HUES48 (cell line): ENCODE results near the gene OTUB2.

ENCODE experiments used
- H3K27ac ChIP-seq: one replicate; pipeline ENCODE4 v1.7.0; 2013; ENCODE audit warnings: low read depth, low read length, inconsistent platforms
- H3K27me3 ChIP-seq: 2 replicates; pipeline ENCODE4 v1.6.1; 2013; ENCODE audit warnings: mild to moderate bottlenecking, low read length; ENCODE audit not compliant: control insufficient read depth, insufficient read depth
- H3K36me3 ChIP-seq: 2 replicates; pipeline ENCODE4 v1.6.1; 2013; ENCODE audit warnings: low read length; ENCODE audit not compliant: control insufficient read depth, insufficient read depth
- H3K4me1 ChIP-seq: 2 replicates; pipeline ENCODE4 v1.6.1; 2013; ENCODE audit warnings: mild to moderate bottlenecking, low read length; ENCODE audit not compliant: control insufficient read depth, insufficient read depth
- H3K4me3 ChIP-seq: 2 replicates; pipeline ENCODE4 v1.5.1; 2013; ENCODE audit warnings: mild to moderate bottlenecking, low read depth, low read length
- H3K9ac ChIP-seq: 2 replicates; pipeline ENCODE4 v1.6.1; 2013; ENCODE audit warnings: mild to moderate bottlenecking, low read depth, low read length, moderate library complexity
- H3K9me3 ChIP-seq: 2 replicates; pipeline ENCODE4 v1.6.1; 2013; ENCODE audit warnings: low read length; ENCODE audit not compliant: control insufficient read depth, insufficient read depth

Gene OTUB2

DNA sequence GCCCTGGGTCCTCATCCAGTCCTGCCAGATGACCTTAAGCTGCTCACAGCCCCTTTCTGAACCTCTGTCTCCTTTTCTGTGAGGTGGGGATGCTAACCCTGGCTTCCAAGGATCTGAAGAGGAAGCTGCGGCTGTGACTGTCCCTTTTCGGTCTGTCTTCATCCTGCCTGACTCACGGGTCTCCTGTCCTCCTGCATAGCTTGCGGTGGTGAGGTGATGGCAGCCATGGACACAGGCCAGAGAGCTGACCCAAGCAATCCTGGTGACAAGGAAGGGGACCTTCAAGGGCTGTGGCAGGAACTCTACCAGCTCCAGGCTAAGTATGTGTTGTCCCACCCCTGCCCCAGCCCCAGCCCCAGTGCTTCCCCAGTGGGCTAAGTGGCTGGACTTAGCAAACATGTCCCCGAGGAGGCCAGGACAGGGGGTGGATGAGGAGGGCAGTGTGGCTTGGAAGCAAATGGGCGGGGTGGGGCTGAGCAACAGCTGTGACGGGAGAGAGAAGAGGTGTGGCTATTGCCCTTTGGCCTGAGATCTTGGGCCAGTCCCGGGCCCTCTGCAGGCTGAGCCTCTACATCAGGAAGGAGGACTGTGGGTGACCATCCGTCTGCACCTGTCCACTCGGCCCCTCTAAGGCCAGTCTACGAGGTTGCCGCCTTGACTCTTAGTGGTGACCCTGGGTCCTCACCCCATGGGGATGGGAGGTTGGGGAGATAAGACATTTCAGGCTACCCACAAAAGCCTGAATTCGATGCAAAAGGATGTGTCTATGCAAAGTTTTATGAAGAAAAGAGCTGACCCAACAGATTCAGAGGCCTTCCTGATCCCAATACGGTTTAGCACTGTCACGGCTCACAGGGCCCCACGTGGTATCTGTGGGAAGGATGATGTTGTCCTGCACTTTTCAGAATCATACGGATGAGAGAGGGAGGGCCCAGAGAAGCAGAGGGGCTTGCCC lies 27.9 kb upstream of the OTUB2 start:
- Histone ChIP-seq H3K9me3 (no peaks in the 10 kb centered on the region), H3K27ac (no peak overlapping the region), H3K4me1 (no peaks in the 10 kb centered on the region), H3K27me3 (peaks cover 4% of the 10 kb centered on the region; the same call in 1 of the 2 replicates), H3K9ac (no peak overlapping the region), H3K36me3 (no peaks in the 10 kb centered on the region), H3K4me3 (no peak overlapping the region)

DNA sequence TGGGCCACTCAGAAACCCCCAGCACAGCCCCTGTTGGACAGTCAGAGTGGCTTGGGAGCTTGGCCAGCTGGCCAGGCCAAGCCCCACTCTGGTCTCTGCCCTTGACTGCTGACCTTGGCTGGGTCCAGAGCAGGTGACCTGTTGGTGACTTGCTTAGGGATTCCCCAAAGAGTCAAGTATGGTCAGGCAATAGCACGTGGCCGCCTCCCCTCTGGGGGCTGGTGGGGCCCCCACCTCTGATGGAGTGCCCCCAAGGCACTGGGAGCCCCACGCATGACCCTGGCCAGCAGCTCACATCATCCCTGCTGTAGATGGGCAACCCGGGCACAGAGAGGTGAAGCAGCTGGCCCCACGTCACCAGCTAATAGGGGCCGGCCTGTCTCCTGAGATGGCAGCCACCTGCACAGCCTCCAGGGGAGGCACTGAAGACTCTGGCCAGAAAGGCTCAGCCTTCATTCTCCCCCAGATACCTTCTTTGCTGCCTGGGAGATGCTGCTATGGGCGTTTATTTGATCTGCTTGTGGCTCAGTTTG lies 27.2 kb upstream of the OTUB2 start:
- Histone ChIP-seq H3K36me3 (no peaks in the 10 kb centered on the region), H3K4me1 (no peaks in the 10 kb centered on the region), H3K9ac (no peak overlapping the region), H3K27me3 (peaks cover 4% of the 10 kb centered on the region; the same call in 1 of the 2 replicates), H3K27ac (no peak overlapping the region), H3K4me3 (no peak overlapping the region), H3K9me3 (no peaks in the 10 kb centered on the region)

DNA sequence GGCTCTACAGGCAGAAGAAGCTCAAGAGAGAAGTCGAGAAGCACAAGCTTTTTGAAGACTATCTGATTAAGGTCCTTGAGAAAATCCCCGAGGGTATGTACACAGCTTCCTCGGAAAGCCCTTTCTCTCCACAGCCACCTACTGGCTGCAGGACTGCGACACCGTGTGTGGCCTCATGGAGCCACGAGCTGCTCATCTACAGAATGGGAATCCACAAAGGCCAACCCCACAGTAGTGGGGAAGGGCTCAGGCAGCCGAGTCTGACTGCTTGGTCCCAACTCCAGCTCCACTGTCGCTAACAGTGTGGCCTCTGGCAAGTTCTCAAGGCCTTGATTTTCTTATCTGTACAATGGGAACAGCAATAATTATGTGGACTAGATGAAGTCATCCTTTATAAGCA lies 26.6 kb upstream of the OTUB2 start:
- Histone ChIP-seq H3K4me1 (no peaks in the 10 kb centered on the region), H3K27ac (no peak overlapping the region), H3K9ac (no peak overlapping the region), H3K4me3 (no peak overlapping the region), H3K9me3 (no peaks in the 10 kb centered on the region), H3K27me3 (peaks cover 4% of the 10 kb centered on the region; the same call in 1 of the 2 replicates), H3K36me3 (no peaks in the 10 kb centered on the region)

- Histone ChIP-seq H3K4me3 (no peak overlapping the region), H3K4me1 (no peaks in the 10 kb centered on the region), H3K27me3 (peaks cover 4% of the 10 kb centered on the region; the same call in 1 of the 2 replicates), H3K36me3 (no peaks in the 10 kb centered on the region), H3K9me3 (no peaks in the 10 kb centered on the region), H3K27ac (no peak overlapping the region), H3K9ac (no peak overlapping the region)
Measured at GRCh38 chr14:94000267-94000666, 25.9 kb upstream of the OTUB2 start.

DNA sequence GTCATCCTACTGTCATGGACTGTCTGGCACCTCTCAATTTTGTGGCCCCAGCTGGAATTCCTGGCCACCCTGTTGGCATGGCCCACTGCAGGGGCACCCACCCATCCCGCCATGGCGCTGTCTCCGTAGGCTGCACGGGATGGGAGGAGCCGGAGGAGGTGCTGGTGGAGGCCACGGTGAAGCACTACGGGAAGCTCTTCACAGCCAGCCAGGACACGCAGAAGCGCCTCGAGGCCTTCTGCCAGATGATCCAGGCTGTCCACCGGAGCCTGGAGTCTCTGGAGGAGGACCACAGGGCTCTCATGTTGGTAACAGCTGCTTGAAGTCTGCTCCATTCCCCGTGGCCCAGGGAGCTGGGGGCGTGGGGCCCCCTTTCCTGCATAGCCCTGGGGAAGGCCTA lies 25.1 kb upstream of the OTUB2 start:
- Histone ChIP-seq H3K27ac (no peak overlapping the region), H3K9me3 (no peaks in the 10 kb centered on the region), H3K4me1 (no peaks in the 10 kb centered on the region), H3K4me3 (no peak overlapping the region), H3K27me3 (peaks cover 4% of the 10 kb centered on the region; the same call in 1 of the 2 replicates), H3K36me3 (no peaks in the 10 kb centered on the region), H3K9ac (no peak overlapping the region)

GRCh38 chr14:94001501-94002396 lies 24.4 kb upstream of the OTUB2 start:
- H3K27ac ChIP-seq, result no peak overlapping the region
- no peak overlapping the region for H3K4me3 ChIP-seq
- peaks cover 4% of the 10 kb centered on the region; the same call in 1 of the 2 replicates for H3K27me3 ChIP-seq
- H3K9me3 ChIP-seq, result no peaks in the 10 kb centered on the region
- no peak overlapping the region for H3K9ac ChIP-seq
- no peaks in the 10 kb centered on the region for H3K4me1 ChIP-seq
- H3K36me3 ChIP-seq, result no peaks in the 10 kb centered on the region

- Histone ChIP-seq H3K9me3 (no peaks in the 10 kb centered on the region), H3K4me3 (no peak overlapping the region)
Measured at GRCh38 chr14:94003397-94003796, 22.7 kb upstream of the OTUB2 start.

GRCh38 chr14:94004015-94004414 lies 22.1 kb upstream of the OTUB2 start:
- Histone ChIP-seq H3K9ac (no peak overlapping the region), H3K4me3 (no peak overlapping the region), H3K4me1 (no peaks in the 10 kb centered on the region)

More at GRCh38 chr14:94003397-94003796, 22.7 kb upstream of the OTUB2 start:
- no peaks in the 10 kb centered on the region for H3K36me3 ChIP-seq
- no peak overlapping the region for H3K9ac ChIP-seq
- no peaks in the 10 kb centered on the region for H3K4me1 ChIP-seq
- peaks cover 4% of the 10 kb centered on the region; the same call in 1 of the 2 replicates for H3K27me3 ChIP-seq
- no peak overlapping the region for H3K27ac ChIP-seq

DNA sequence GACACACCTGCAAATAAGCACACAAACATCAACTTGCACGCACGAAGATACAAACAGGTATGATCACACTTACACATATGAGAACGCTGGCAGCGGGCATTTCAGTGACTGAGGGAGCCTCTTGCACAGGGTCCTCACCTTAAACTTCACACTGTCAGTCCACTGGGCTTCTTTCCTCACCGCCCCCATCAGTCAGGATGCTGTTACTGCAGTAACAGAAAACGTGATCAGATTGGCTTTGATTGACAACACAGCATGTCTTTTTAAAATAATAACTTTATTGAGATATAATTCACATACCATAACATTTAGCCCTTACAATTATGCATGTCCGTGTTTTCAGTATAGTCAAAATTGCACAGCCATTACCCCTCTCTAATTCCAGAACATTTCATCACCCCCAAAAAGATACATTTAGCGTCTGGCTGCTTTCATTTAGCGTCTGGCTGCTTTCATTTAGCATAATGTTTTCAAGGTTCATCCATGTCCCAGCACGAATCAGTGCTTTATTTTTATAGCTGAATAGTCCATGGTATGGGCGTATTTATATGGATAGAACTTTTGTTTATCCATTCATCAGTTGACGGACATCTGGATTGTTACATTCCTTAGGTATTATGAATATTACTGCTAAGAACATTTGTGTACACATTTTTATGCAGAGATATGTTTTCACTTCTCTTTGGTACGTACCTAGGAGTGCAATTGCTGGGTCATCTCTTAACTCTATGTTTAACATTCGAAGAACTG lies 20.6 kb upstream of the OTUB2 start:
- no peak overlapping the region for H3K9ac ChIP-seq
- no peaks in the 10 kb centered on the region for H3K36me3 ChIP-seq
- no peaks in the 10 kb centered on the region for H3K9me3 ChIP-seq
- no peak overlapping the region for H3K27ac ChIP-seq
- no peak overlapping the region for H3K4me3 ChIP-seq
- no peaks in the 10 kb centered on the region for H3K4me1 ChIP-seq
- peaks cover 4% of the 10 kb centered on the region; the same call in 1 of the 2 replicates for H3K27me3 ChIP-seq

More at GRCh38 chr14:94004015-94004414, 22.1 kb upstream of the OTUB2 start:
- Histone ChIP-seq H3K27me3 (peaks cover 4% of the 10 kb centered on the region; the same call in 1 of the 2 replicates), H3K27ac (no peak overlapping the region), H3K36me3 (no peaks in the 10 kb centered on the region), H3K9me3 (no peaks in the 10 kb centered on the region)

- no peak overlapping the region for H3K4me3 ChIP-seq
- H3K4me1 ChIP-seq, result no peaks in the 10 kb centered on the region
- no peaks in the 10 kb centered on the region for H3K36me3 ChIP-seq
- H3K27ac ChIP-seq, result no peak overlapping the region
- no peak overlapping the region for H3K9ac ChIP-seq
- H3K27me3 ChIP-seq, result no peaks in the 10 kb centered on the region
- no peaks in the 10 kb centered on the region for H3K9me3 ChIP-seq
Measured at GRCh38 chr14:94008234-94008633, 17.9 kb upstream of the OTUB2 start.
